ENCODE data around the gene CBX7. TPM values are rescaled to one million over a fixed set of nuclear protein-coding genes. Genes with fewer than 3 reads are reported as not detected.

Gene CBX7
- total and polyA plus RNA-seq, 9 of the 15 experiments (the other 6 are each of a cell fraction or from before 2014, with no cell fraction given): 0.04 to 5.2 (median 2.8) TPM

- Histone ChIP-seq H2AFZ (ENCODE audit: low read depth, low read length) (no peak overlapping the region), H4K20me1 (replicated peaks; ENCODE audit: control insufficient read depth, insufficient read depth, low read length) (no peaks in the 10 kb centered on the region), H3K36me3 (ENCODE audit: control insufficient read depth, insufficient read depth, low read length) (no peaks in the 10 kb centered on the region), H3K9me3 (replicated peaks; ENCODE audit: control insufficient read depth, insufficient read depth, low read depth, low read length) (no peaks in the 10 kb centered on the region), H3K79me2 (ENCODE audit: control insufficient read depth, insufficient read depth, low read length) (no peaks in the 10 kb centered on the region), H3K9ac (ENCODE audit: insufficient read depth in 1 of 2, low read depth in 2 of 2, low read length in 2 of 2) (peak overlapping the region in 1 of 2 experiments; percentile 78; a peak in 2 of 4 replicates), H3K4me1 (replicated peaks in 1 of 2; ENCODE audit: control insufficient read depth in 2 of 2, insufficient read depth in 2 of 2, low read length in 2 of 2) (peaks cover 13 to 28% of the 10 kb centered on the region in 2 experiments), H3K27ac (ENCODE audit: extremely low read depth, low read depth, low read length) (no peak overlapping the region), H3K4me2 (ENCODE audit: insufficient read depth, low read length) (no peak overlapping the region), H3K9me1 (ENCODE audit: control insufficient read depth, insufficient read depth, low read length) (no peaks in the 10 kb centered on the region), H3K27me3 (ENCODE audit: control insufficient read depth in 2 of 2, insufficient read depth in 2 of 2, low read length in 2 of 2) (no peaks in the 10 kb centered on the region), H3K4me3 (no peak overlapping the region)
- CTCF ChIA-PET (ENCODE audit: low intra/inter-chr PET ratio): no interaction called here
- FAIRE-seq: no peak
- no peak for TF ChIP-seq FOXO4 (CRISPR knock-in tag; IDR thresholded peaks at IDR 0.05)
- TF ChIP-seq ZSCAN32 (CRISPR knock-in tag; IDR thresholded peaks at IDR 0.05): no peak
- TF ChIP-seq CEBPB (tag; IDR thresholded peaks at IDR 0.05): peak; percentile 74
- TF ChIP-seq EGR1 (conservative IDR thresholded peaks at IDR 0.05): peak; percentile 80
- no peak for TF ChIP-seq CEBPG (CRISPR knock-in tag; IDR thresholded peaks at IDR 0.05)
- 0 out of 4 replicates have a peak, but pooled peaks of 1 of the 2 experiments have one; percentile 21 for TF ChIP-seq CEBPG (tag; conservative IDR thresholded peaks at IDR 0.05 in 1 of 2, IDR thresholded peaks at IDR 0.05 in 1 of 2)
- no peak for TF ChIP-seq ZBED1 (IDR thresholded peaks at IDR 0.05)
- TF ChIP-seq XRCC5 (IDR thresholded peaks at IDR 0.05; ENCODE audit: low read depth, low read length): no peak
- peak; percentile 62; the same call in 1 of the 2 replicates for TF ChIP-seq ZFP91 (CRISPR knock-in tag; IDR thresholded peaks at IDR 0.05)
- TF ChIP-seq LARP7 (IDR thresholded peaks at IDR 0.05): no peak
- TF ChIP-seq GTF2B (IDR thresholded peaks at IDR 0.05; ENCODE audit: extremely low read depth, insufficient read length): no peak
- no peak for TF ChIP-seq ZFP1 (CRISPR knock-in tag; IDR thresholded peaks at IDR 0.05)
- BruUV-seq (replicated peaks): no TSS peak
- no peak for DNase-seq (ENCODE audit: extremely low read depth in 1 of 4, low spot score in 3 of 4)
- POLR2A ChIA-PET: interaction anchor here (0.7 kb wide), 2 partner anchors 110 to 448 kb away, joined by 3 read pairs; no protein-coding TSS in a partner anchor
- ATAC-seq: peak; percentile 66
- in situ Hi-C loops (cut with MboI) (no loop called here), intact Hi-C loops (cut with micrococcal nuclease) (no loop called here)
- 62% methylated on average over 18 of the region's 24 CpGs for WGBS (ENCODE audit: insufficient coverage, low coverage, missing lambda C conversion rate)
These were observed 21.3 kb downstream of the CBX7 start for GRCh38 chr22:39130892-39131855.

All from K562 (cell line).